Activated CD8-positive, alpha-beta memory T cell treated with anti-CD3 and anti-CD28 coated beads, Interleukin-2, amount 10 ng/mL, durations not matched to agents 7 days and 5 days (primary cell): ENCODE measurements around the gene STRBP. TPM values are rescaled to one million over a fixed set of nuclear protein-coding genes. Genes with fewer than 3 reads are reported as not detected.
A peak's percentile ranks its signal among the peaks of the same experiment; 100 is the strongest.
"Not testable (repeated sequence)": the region's sequence is repeated elsewhere in the genome, so short reads cannot be mapped to it uniquely, and the experiment has no call there.

Source experiments
- ATAC-seq: fragments of 150-1000 bp; cut with Tn5 transposase; one replicate; pipeline ENCODE4 v1.10.0; 2021; ENCODE audit warnings: moderate library complexity
- CTCF ChIA-PET: fragments of 350-600 bp; sonication (Branson Sonifier 250); formaldehyde crosslinking; loops from one replicate; lab custom pipeline; 2021; ENCODE audit warnings: antibody characterized with exemption; lab: Charles Lee
- DNase-seq: peaks from one replicate; pipeline ENCODE4 v3.0.0-alpha.2; 2020
- H3K27ac Mint-ChIP-seq: one replicate; pipeline ENCODE4 v1.8.0; 2021; ENCODE audit warnings: mild to moderate bottlenecking, mixed read lengths
- H3K27me3 Mint-ChIP-seq: one replicate; pipeline ENCODE4 v1.8.0; 2021; ENCODE audit warnings: mixed read lengths
- H3K36me3 Mint-ChIP-seq: one replicate; pipeline ENCODE4 v1.8.0; 2021; ENCODE audit warnings: mild to moderate bottlenecking, mixed read lengths
- H3K4me1 Mint-ChIP-seq: one replicate; pipeline ENCODE4 v1.8.0; 2021; ENCODE audit warnings: mixed read lengths
- H3K4me3 Mint-ChIP-seq: one replicate; pipeline ENCODE4 v1.8.0; 2021; ENCODE audit warnings: mild to moderate bottlenecking, moderate library complexity, mixed read lengths
- H3K9me3 Mint-ChIP-seq: one replicate; pipeline ENCODE4 v1.8.0; 2022; ENCODE audit warnings: low read depth, mixed read lengths
- total RNA-seq, 2 experiments: library from RNA; stranded (reverse); gene quantifications; one replicate each; pipeline ENCODE4 v1.2.3, GENCODE V29; 2021

Gene STRBP
- total RNA-seq = 10 to 100 TPM; 19.3 to 27.4 TPM

DNA sequence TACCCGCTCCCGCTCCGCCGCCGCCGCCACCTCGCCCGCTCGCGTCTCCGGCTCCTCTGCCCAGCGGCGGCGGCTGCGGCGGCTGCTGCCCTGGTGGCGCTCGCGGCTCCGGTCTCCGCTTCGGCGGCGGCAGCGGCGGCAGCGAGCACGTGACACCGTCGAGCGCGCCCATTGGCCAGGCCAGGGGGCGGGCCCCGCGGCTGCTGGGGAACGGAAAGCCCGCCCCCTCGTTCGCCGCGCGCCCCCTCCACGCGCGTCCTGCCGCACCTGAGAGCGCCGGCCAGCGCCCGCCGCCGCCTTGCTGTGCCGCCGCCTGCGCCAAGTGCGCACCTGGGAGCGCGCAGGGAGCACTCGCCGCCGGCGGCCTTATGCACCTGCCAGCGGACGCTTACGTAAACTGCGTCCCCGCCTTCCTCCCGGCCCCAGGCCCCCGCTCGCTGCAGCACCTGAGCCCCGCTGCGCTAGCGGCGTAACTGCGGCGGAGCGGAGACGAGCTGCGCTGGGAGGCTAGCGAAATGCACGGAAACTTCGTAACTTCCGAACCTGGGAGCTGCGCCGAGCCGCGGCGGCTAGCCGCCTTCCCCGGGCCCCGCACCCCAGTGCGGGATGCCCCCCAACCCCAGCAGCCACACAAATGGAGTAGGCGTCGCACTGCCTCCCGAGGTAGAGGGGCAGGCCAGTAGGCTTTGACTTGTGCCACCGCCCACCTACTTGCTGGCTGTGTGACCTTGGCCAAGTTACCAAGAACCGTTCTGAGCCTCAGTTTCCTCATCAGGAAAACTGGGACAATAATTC is at the start of gene STRBP:
STRBP (minus strand) TSS at position 122 of the 795 bp plus-strand sequence. CDS start 84,452 bp downstream, outside the sequence.
- ATAC-seq = peak; percentile 95
- Mint-ChIP-seq H3K27ac (no peak within 1 kb of the TSS), H3K27me3 (peaks cover 3% of the 10 kb centered on the region), H3K9me3 (no peaks in the 10 kb centered on the region), H3K4me3 (peak within 1 kb of the TSS; percentile 72), H3K36me3 (no peaks in the 10 kb centered on the region), H3K4me1 (peaks cover 26% of the 10 kb centered on the region)
- CTCF ChIA-PET = interaction anchor here (1.0 to 2.2 kb wide), 5 partner anchors 9 to 120 kb away, joined by 3 to 7 read pairs (median 4); no protein-coding TSS in a partner anchor
- DNase-seq = peak; percentile 90

- H3K4me1 Mint-ChIP-seq = peaks cover 36% of the 10 kb centered on the region
- H3K27me3 Mint-ChIP-seq = no peaks in the 10 kb centered on the region
- H3K4me3 Mint-ChIP-seq = no peak overlapping the region
- CTCF ChIA-PET = interaction anchor here (1.6 kb wide), 1 partner anchor 11 kb away, joined by 4 read pairs; no protein-coding TSS in a partner anchor
- ATAC-seq (no peak), DNase-seq (no peak)
- H3K36me3 Mint-ChIP-seq = no peaks in the 10 kb centered on the region
- no peaks in the 10 kb centered on the region for H3K9me3 Mint-ChIP-seq
- no peak overlapping the region for H3K27ac Mint-ChIP-seq
Observed at GRCh38 chr9:123316053-123316718, 47.8 kb upstream of the STRBP start.

- Mint-ChIP-seq H3K27me3 (no peaks in the 10 kb centered on the region), H3K36me3 (no peaks in the 10 kb centered on the region), H3K4me3 (no peak overlapping the region), H3K27ac (no peak overlapping the region), H3K9me3 (no peaks in the 10 kb centered on the region), H3K4me1 (peaks cover 33% of the 10 kb centered on the region)
- DNase-seq (no peak), ATAC-seq (no peak)
- CTCF ChIA-PET = no interaction called here
Observed at GRCh38 chr9:123315635-123316034, 47.2 kb upstream of the STRBP start.

DNA sequence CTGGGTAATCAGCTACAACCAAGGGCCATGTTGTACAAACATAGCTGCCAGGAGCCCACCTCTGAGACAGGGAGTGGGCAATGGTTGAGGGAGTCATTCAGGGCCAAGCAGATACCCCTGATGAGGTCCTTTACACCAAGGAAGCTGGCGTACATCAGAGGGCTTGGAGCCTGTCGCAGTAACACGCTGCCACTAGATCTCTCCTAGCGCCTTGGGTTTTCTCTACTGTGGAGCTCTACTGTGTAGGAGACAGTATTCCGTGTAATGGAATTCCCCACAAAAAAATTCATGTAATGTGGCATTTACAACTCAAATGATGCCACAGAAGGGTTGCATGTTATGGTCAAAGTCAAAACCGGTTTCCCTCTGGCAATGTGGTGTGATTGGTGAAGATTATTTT is 46.2 kb upstream of the STRBP start:
- no peak overlapping the region for H3K4me3 Mint-ChIP-seq
- no peaks in the 10 kb centered on the region for H3K36me3 Mint-ChIP-seq
- peaks cover 24% of the 10 kb centered on the region for H3K4me1 Mint-ChIP-seq
- H3K9me3 Mint-ChIP-seq = no peaks in the 10 kb centered on the region
- CTCF ChIA-PET = interaction anchor here (1.1 kb wide), 1 partner anchor 25 kb away, joined by 3 read pairs; no protein-coding TSS in a partner anchor
- no peaks in the 10 kb centered on the region for H3K27me3 Mint-ChIP-seq
- DNase-seq (no peak), ATAC-seq (no peak)
- no peak overlapping the region for H3K27ac Mint-ChIP-seq

DNA sequence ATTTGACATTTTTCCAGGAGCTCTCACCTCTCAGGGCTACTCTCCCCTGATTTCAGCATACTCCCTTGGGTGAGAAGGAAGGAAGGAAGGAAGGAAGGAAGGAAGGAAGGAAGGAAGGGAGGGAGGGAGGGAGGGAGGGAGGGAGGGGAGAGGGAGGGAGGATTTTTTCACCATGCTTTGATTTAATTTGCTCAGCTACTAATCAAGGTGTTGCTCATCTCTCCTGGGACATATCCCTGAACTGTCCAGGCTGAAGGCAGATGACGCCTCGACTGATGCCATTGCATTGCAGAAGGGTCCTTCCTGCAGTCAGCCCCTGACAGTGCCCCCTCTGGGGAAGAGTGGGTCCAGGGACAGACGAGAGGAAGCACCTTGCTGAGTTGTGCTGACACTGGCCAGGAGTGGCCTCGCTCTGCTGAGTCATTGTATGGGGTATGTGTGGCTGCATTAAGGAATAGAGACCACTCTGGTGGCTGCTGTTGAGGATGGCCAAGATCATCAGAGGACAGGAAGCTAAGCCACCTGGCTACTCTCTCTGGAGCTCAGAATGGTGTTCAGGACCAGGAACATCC is 44.0 kb upstream of the STRBP start:
- H3K9me3 Mint-ChIP-seq = no peaks in the 10 kb centered on the region
- H3K27ac Mint-ChIP-seq = no peak overlapping the region
- H3K36me3 Mint-ChIP-seq = no peaks in the 10 kb centered on the region
- no peaks in the 10 kb centered on the region for H3K27me3 Mint-ChIP-seq
- no peak overlapping the region for H3K4me3 Mint-ChIP-seq
- CTCF ChIA-PET = interaction anchor here (1.2 to 1.9 kb wide), 3 partner anchors 10 to 37 kb away, joined by 3 to 6 read pairs (median 3); no protein-coding TSS in a partner anchor
- ATAC-seq (no peak), DNase-seq (no peak)
- peaks cover 4% of the 10 kb centered on the region for H3K4me1 Mint-ChIP-seq

GRCh38 chr9:123311250-123311752 is 42.9 kb upstream of the STRBP start:
- Mint-ChIP-seq H3K4me1 (no peaks in the 10 kb centered on the region), H3K27ac (no peak overlapping the region)
- CTCF ChIA-PET = no interaction called here

GRCh38 chr9:123310551-123311249 is 42.3 kb upstream of the STRBP start:
- H3K9me3 Mint-ChIP-seq = no peaks in the 10 kb centered on the region
- CTCF ChIA-PET = no interaction called here
- no peak for DNase-seq

More at GRCh38 chr9:123311250-123311752, 42.9 kb upstream of the STRBP start:
- Mint-ChIP-seq H3K27me3 (no peaks in the 10 kb centered on the region), H3K36me3 (no peaks in the 10 kb centered on the region), H3K4me3 (no peak overlapping the region), H3K9me3 (no peaks in the 10 kb centered on the region)
- ATAC-seq = no peak
- no peak for DNase-seq

GRCh38 chr9:123309611-123310010 is 41.2 kb upstream of the STRBP start:
- no peaks in the 10 kb centered on the region for H3K9me3 Mint-ChIP-seq
- no peak for ATAC-seq
- H3K4me1 Mint-ChIP-seq = peaks cover 12% of the 10 kb centered on the region
- no peaks in the 10 kb centered on the region for H3K36me3 Mint-ChIP-seq
- no peaks in the 10 kb centered on the region for H3K27me3 Mint-ChIP-seq
- CTCF ChIA-PET = no interaction called here
- no peak for DNase-seq
- H3K27ac Mint-ChIP-seq = no peak overlapping the region
- no peak overlapping the region for H3K4me3 Mint-ChIP-seq

More at GRCh38 chr9:123310551-123311249, 42.3 kb upstream of the STRBP start:
- H3K4me3 Mint-ChIP-seq = no peak overlapping the region
- peaks cover 2% of the 10 kb centered on the region for H3K4me1 Mint-ChIP-seq
- H3K27me3 Mint-ChIP-seq = no peaks in the 10 kb centered on the region
- no peaks in the 10 kb centered on the region for H3K36me3 Mint-ChIP-seq
- no peak overlapping the region for H3K27ac Mint-ChIP-seq
- ATAC-seq = no peak

- Mint-ChIP-seq H3K9me3 (no peaks in the 10 kb centered on the region), H3K4me1 (peaks cover 35% of the 10 kb centered on the region), H3K4me3 (no peak overlapping the region), H3K27ac (no peak overlapping the region), H3K27me3 (no peaks in the 10 kb centered on the region), H3K36me3 (no peaks in the 10 kb centered on the region)
- no peak for ATAC-seq
- CTCF ChIA-PET = interaction anchor here (1.4 to 1.8 kb wide), 2 partner anchors 44 to 80 kb away, joined by 4 to 6 read pairs; no protein-coding TSS in a partner anchor
- no peak for DNase-seq
Observed at GRCh38 chr9:123305879-123306278, 37.5 kb upstream of the STRBP start.

- peaks cover 35% of the 10 kb centered on the region for H3K4me1 Mint-ChIP-seq
- DNase-seq (no peak), ATAC-seq (no peak)
- peak overlapping the region; percentile 83 for H3K27ac Mint-ChIP-seq
- no peak overlapping the region for H3K4me3 Mint-ChIP-seq
- H3K36me3 Mint-ChIP-seq = no peaks in the 10 kb centered on the region
- CTCF ChIA-PET = interaction anchor here (0.6 to 1.5 kb wide), 6 partner anchors 13 to 81 kb away, joined by 3 to 7 read pairs (median 4); no protein-coding TSS in a partner anchor
- no peaks in the 10 kb centered on the region for H3K9me3 Mint-ChIP-seq
- H3K27me3 Mint-ChIP-seq = no peaks in the 10 kb centered on the region
Observed at GRCh38 chr9:123304340-123304691, 35.9 kb upstream of the STRBP start.

DNA sequence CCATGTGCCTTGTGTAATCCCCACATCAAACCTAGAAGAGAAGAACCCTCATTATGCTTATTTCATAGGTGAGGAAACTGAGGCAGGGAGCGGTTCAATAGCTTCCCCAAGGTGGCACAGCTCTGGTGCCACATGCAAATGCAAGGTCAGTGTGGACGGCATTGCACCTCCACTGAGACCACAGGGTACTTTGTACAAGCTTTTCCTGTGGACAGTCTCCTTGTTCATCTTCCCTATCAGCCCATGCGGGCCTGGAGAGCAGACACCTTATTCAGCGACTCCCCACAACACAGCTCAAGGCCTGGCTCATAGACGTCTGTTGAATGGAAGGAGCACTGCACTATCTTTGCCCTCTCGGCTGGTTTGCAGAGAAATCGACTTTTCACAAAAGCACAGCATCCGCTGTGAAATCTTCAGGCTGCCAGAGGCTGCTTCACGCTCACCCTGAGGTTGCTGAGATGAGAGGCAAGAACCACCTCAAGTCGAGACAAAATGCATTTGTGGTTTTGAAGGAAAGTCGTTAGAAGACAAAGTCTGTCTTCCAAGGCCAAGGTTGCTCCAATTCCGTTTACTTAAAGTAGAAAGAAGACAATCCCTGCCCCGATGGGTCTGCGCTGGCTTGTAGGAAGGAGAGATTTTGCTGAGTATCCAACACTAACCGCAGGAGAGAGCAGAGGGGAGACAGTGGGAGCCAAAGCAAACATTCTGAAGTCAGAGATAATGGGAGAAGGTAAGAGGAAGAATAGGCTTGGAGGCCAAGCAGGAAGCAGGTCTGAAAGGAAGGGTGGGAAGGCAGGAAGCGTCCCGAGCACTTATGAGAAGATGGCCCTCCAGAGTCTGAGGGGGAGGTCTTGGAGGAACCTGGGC is 34.2 kb upstream of the STRBP start:
- CTCF ChIA-PET = interaction anchor here (0.8 kb wide), 1 partner anchor 52 kb away, joined by 3 read pairs; no protein-coding TSS in a partner anchor
- Mint-ChIP-seq H3K9me3 (no peaks in the 10 kb centered on the region), H3K4me3 (no peak overlapping the region), H3K27me3 (no peaks in the 10 kb centered on the region), H3K27ac (peak overlapping the region; percentile 24), H3K4me1 (peaks cover 35% of the 10 kb centered on the region), H3K36me3 (no peaks in the 10 kb centered on the region)
- DNase-seq (no peak), ATAC-seq (no peak)

DNA sequence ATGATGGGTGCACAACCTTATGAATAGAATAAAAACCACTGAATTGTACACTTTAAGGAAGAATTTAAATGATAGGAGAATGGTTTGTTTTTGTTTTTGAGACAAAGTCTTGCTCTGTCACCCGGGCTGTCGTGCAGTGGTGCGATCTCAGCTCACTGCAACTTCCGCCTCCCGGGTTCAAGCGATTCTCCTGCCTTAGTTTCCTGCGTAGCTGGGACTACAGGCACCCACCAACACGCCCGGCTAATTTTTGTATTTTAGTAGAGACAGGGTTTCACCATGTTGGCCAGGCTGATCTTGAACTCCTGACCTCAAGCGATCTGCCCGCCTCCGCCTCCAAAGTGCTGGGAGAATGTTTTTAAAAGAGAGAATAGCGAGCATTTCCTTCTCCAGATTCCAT is 33.5 kb upstream of the STRBP start:
- not testable (repeated sequence) for ATAC-seq, H3K4me3 Mint-ChIP-seq, H3K27me3 Mint-ChIP-seq, H3K27ac Mint-ChIP-seq, H3K36me3 Mint-ChIP-seq, DNase-seq, H3K9me3 Mint-ChIP-seq
- CTCF ChIA-PET = interaction anchor here (0.8 kb wide), 1 partner anchor 52 kb away, joined by 3 read pairs; no protein-coding TSS in a partner anchor
- peaks cover 35% of the 10 kb centered on the region for H3K4me1 Mint-ChIP-seq
